Nucleus accumbens (tissue), 56 donors: Measurements from ENCODE around the gene GBX1.

Experiments used
- DNase-seq, 56 donors: peaks; one replicate each; lab custom pipeline; 2025; lab: John Stamatoyannopoulos, UW

GBX1 gene

DNA sequence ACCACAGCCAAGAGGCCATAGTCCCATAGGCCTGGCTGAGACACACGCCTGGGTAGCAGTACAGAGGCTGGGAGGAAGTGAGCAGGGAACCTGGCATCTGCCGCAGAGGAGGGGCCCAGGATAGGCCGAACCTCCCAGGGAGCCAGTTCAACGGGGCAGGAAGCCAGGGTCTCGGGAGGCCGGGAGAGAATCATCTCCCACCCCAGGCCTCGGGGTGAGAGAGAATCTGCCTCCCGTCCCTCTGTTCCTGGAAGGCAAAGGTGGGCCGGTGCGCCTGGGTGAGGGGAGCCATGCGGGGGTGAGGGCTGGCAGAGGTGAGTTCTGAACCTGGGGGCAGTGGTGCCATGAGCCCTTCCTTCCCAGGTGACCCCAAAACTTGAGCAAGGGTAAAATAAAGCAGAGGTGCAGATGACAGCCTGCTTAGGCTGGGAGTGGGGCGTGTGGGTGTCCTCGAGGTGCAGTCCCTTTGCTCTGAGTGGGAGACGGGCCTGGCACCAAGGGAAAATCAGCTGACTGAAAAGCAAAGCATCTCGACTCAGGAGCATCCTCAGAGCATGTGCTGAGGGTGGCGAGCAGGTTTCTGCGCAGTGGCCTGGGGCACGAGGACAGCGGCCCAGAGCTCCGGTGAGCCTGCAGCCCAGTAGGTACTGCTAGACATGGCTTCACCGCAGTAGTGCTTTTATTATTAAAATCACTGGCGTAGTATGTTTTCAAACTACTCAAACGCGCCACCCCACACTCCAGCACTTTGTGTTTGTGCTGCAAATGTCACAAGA, 65.7 kb downstream of the GBX1 start:
- no peak for DNase-seq

DNA sequence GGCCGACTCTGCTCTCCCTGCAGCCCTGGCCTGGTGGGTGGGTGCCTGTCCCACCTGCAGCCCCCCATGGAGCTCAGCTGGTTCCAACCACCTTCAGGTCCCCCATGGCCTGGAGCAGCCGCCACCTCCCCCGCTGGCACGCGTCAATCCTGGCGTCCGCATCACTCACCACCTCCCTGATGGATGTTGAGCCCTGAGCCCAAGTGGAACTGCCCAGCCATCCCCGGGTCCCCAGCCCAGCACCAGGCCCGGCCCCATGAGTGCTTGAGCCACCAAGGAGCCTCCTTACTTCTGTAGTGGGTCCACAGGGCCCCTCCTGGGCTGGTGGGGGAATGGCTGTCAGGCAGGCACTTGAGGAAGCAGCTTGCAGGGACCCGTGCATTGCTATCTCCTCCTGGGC, 66.6 kb downstream of the GBX1 start:
- DNase-seq, result no peak

DNA sequence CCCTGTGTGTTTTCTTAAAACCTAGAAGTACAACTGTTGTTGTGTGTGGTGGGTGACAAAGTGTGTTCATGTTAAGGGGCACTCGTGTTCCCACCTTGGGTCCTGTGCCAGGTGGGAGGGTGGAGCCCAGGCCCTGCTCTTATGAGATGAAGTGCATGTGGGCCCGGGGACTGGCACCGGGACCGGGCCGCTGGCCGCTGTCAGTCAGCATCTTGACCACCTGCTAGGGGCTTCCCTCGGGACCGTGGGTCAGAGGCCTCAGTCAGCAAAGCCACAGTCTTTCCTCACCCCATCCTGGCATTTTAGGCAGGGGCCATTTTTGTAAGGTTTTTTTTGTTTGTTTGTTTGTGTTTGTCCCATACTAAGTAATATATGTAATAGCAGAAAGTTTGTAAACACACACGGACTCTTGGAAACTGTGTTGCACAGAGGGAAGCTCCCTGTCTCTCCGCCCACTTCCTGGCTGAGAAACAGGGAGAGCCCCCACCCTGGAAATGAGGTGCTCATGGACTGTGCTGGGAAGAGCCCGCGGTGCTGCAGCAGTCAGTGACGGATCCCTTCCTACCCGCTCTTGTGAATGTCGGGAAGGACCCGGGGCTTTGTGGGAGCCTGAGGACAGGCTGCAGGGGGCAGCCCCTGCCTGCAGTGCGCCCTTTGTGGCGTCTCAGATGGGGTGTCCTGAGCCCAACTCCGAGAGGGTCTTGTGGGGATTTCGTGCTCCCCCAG, 67.8 kb downstream of the GBX1 start:
- no peak for DNase-seq
